ENCODE data around the gene SCG5.

Gene SCG5

GRCh38 chr15:32642667-32643435 is 1.3 kb downstream of the SCG5 start:
- no peak overlapping the region for H3K4me3 ChIP-seq (ENCODE audit: low read depth, low read length)
- no peak for TF ChIP-seq CTCF (IDR thresholded peaks at IDR 0.05; ENCODE audit: low read depth, low read length)

- no peak overlapping the region for H3K4me3 ChIP-seq (ENCODE audit: low read depth, low read length)
- TF ChIP-seq CTCF (IDR thresholded peaks at IDR 0.05; ENCODE audit: low read depth, low read length), result no peak
Measured at GRCh38 chr15:32643907-32644445, 2.5 kb downstream of the SCG5 start.

GRCh38 chr15:32646291-32646690 is 4.8 kb downstream of the SCG5 start:
- H3K4me3 ChIP-seq (ENCODE audit: low read depth, low read length), result no peak overlapping the region
- no peak for TF ChIP-seq CTCF (IDR thresholded peaks at IDR 0.05; ENCODE audit: low read depth, low read length)

- peak; percentile 40; the same call in 1 of the 2 replicates for TF ChIP-seq CTCF (IDR thresholded peaks at IDR 0.05; ENCODE audit: low read depth, low read length)
- no peak overlapping the region for H3K4me3 ChIP-seq (ENCODE audit: low read depth, low read length)
Measured at GRCh38 chr15:32649342-32649741, 7.8 kb downstream of the SCG5 start.

GRCh38 chr15:32651229-32651837 is 9.8 kb downstream of the SCG5 start:
- no peak overlapping the region for H3K4me3 ChIP-seq (ENCODE audit: low read depth, low read length)
- peak; percentile 99 for TF ChIP-seq CTCF (IDR thresholded peaks at IDR 0.05; ENCODE audit: low read depth, low read length)

- no peak for TF ChIP-seq CTCF (IDR thresholded peaks at IDR 0.05; ENCODE audit: low read depth, low read length)
- no peak overlapping the region for H3K4me3 ChIP-seq (ENCODE audit: low read depth, low read length)
Measured at GRCh38 chr15:32652178-32652577, 10.7 kb downstream of the SCG5 start.

GRCh38 chr15:32656091-32656490 is 14.6 kb downstream of the SCG5 start:
- H3K4me3 ChIP-seq (ENCODE audit: low read depth, low read length), result no peak overlapping the region
- no peak for TF ChIP-seq CTCF (IDR thresholded peaks at IDR 0.05; ENCODE audit: low read depth, low read length)
